ENCODE measurements around the gene PPTC7.
"Not testable (repeated sequence)": the region's sequence is repeated elsewhere in the genome, so short reads cannot be mapped to it uniquely, and the experiment has no call there.

Gene PPTC7

GRCh38 chr12:110540048-110540447 is 43.1 kb downstream of the PPTC7 start:
- peaks cover 3% of the 10 kb centered on the region; the same call in 1 of the 2 replicates for H3K4me1 ChIP-seq (ENCODE audit: insufficient read depth, low read length)
- no peaks in the 10 kb centered on the region for H3K9me3 ChIP-seq (ENCODE audit: control insufficient read depth, insufficient read depth, low read length)
- H3K9ac ChIP-seq (ENCODE audit: low read depth, low read length), result no peak overlapping the region
- peaks cover 14% of the 10 kb centered on the region; the same call in 1 of the 2 replicates for H3K36me3 ChIP-seq (ENCODE audit: insufficient read depth, low read length)

GRCh38 chr12:110538869-110539622 is 44.1 kb downstream of the PPTC7 start:
- Histone ChIP-seq H3K9me3 (ENCODE audit: control insufficient read depth, insufficient read depth, low read length) (no peaks in the 10 kb centered on the region), H3K9ac (ENCODE audit: low read depth, low read length) (no peak overlapping the region), H3K36me3 (ENCODE audit: insufficient read depth, low read length) (peaks cover 14% of the 10 kb centered on the region; the same call in 1 of the 2 replicates), H3K4me1 (ENCODE audit: insufficient read depth, low read length) (peaks cover 3% of the 10 kb centered on the region; the same call in 1 of the 2 replicates)

- Histone ChIP-seq H3K36me3 (ENCODE audit: insufficient read depth, low read length) (peaks cover 14% of the 10 kb centered on the region; the same call in 1 of the 2 replicates), H3K4me1 (ENCODE audit: insufficient read depth, low read length) (peaks cover 6% of the 10 kb centered on the region; the same call in 1 of the 2 replicates), H3K9ac (ENCODE audit: low read depth, low read length) (no peak overlapping the region), H3K9me3 (ENCODE audit: control insufficient read depth, insufficient read depth, low read length) (no peaks in the 10 kb centered on the region)
These were observed 45.3 kb downstream of the PPTC7 start for GRCh38 chr12:110537605-110538409.

- Histone ChIP-seq H3K36me3 (ENCODE audit: insufficient read depth, low read length) (peaks cover 14% of the 10 kb centered on the region; the same call in 1 of the 2 replicates), H3K9me3 (ENCODE audit: control insufficient read depth, insufficient read depth, low read length) (no peaks in the 10 kb centered on the region), H3K9ac (ENCODE audit: low read depth, low read length) (no peak overlapping the region)
These were observed 46.1 kb downstream of the PPTC7 start for GRCh38 chr12:110536834-110537604.

GRCh38 chr12:110534811-110535210 is 48.3 kb downstream of the PPTC7 start:
- Histone ChIP-seq H3K36me3 (ENCODE audit: insufficient read depth, low read length) (peaks cover 14% of the 10 kb centered on the region; the same call in 1 of the 2 replicates), H3K4me1 (ENCODE audit: insufficient read depth, low read length) (peaks cover 6% of the 10 kb centered on the region; the same call in 1 of the 2 replicates), H3K9ac (ENCODE audit: low read depth, low read length) (no peak overlapping the region), H3K9me3 (ENCODE audit: control insufficient read depth, insufficient read depth, low read length) (no peaks in the 10 kb centered on the region)

More at GRCh38 chr12:110536834-110537604, 46.1 kb downstream of the PPTC7 start:
- H3K4me1 ChIP-seq (ENCODE audit: insufficient read depth, low read length), result peaks cover 6% of the 10 kb centered on the region; the same call in 1 of the 2 replicates

GRCh38 chr12:110533607-110534006 is 49.5 kb downstream of the PPTC7 start:
- Histone ChIP-seq H3K36me3 (ENCODE audit: insufficient read depth, low read length) (peaks cover 8% of the 10 kb centered on the region; the same call in 1 of the 2 replicates), H3K4me1 (ENCODE audit: insufficient read depth, low read length) (0 out of 2 replicates have a peak, but pooled peaks cover 3% of the 10 kb centered on the region), H3K9me3 (ENCODE audit: control insufficient read depth, insufficient read depth, low read length) (no peaks in the 10 kb centered on the region), H3K9ac (ENCODE audit: low read depth, low read length) (no peak overlapping the region)

GRCh38 chr12:110532644-110533043 is 50.5 kb downstream of the PPTC7 start:
- Histone ChIP-seq H3K9ac (ENCODE audit: low read depth, low read length) (no peak overlapping the region), H3K9me3 (ENCODE audit: control insufficient read depth, insufficient read depth, low read length) (no peaks in the 10 kb centered on the region), H3K36me3 (ENCODE audit: insufficient read depth, low read length) (peaks cover 4% of the 10 kb centered on the region; the same call in 1 of the 2 replicates), H3K4me1 (ENCODE audit: insufficient read depth, low read length) (0 out of 2 replicates have a peak, but pooled peaks cover 3% of the 10 kb centered on the region)

- Histone ChIP-seq H3K9me3 (ENCODE audit: control insufficient read depth, insufficient read depth, low read length) (no peaks in the 10 kb centered on the region), H3K4me1 (ENCODE audit: insufficient read depth, low read length) (0 out of 2 replicates have a peak, but pooled peaks cover 3% of the 10 kb centered on the region), H3K9ac (ENCODE audit: low read depth, low read length) (no peak overlapping the region), H3K36me3 (ENCODE audit: insufficient read depth, low read length) (peaks cover 3% of the 10 kb centered on the region; the same call in 1 of the 2 replicates)
These were observed 51.3 kb downstream of the PPTC7 start for GRCh38 chr12:110531741-110532333.

GRCh38 chr12:110530511-110530910 is 52.6 kb downstream of the PPTC7 start:
- Histone ChIP-seq H3K4me1 (ENCODE audit: insufficient read depth, low read length) (0 out of 2 replicates have a peak, but pooled peaks cover 3% of the 10 kb centered on the region), H3K9me3 (ENCODE audit: control insufficient read depth, insufficient read depth, low read length) (no peaks in the 10 kb centered on the region), H3K9ac (ENCODE audit: low read depth, low read length) (no peak overlapping the region), H3K36me3 (ENCODE audit: insufficient read depth, low read length) (no peaks in the 10 kb centered on the region)

GRCh38 chr12:110528277-110528839 is 54.8 kb downstream of the PPTC7 start:
- Histone ChIP-seq H3K4me1 (ENCODE audit: insufficient read depth, low read length) (no peaks in the 10 kb centered on the region), H3K36me3 (ENCODE audit: insufficient read depth, low read length) (no peaks in the 10 kb centered on the region), H3K9me3 (ENCODE audit: control insufficient read depth, insufficient read depth, low read length) (no peaks in the 10 kb centered on the region), H3K9ac (ENCODE audit: low read depth, low read length) (no peak overlapping the region)

GRCh38 chr12:110520876-110521712 is 62.0 kb downstream of the PPTC7 start:
- H3K9me3 ChIP-seq (ENCODE audit: control insufficient read depth, insufficient read depth, low read length); H3K36me3 ChIP-seq (ENCODE audit: insufficient read depth, low read length); H3K9ac ChIP-seq (ENCODE audit: low read depth, low read length); H3K4me1 ChIP-seq (ENCODE audit: insufficient read depth, low read length): not testable (repeated sequence)

- not testable (repeated sequence) for H3K9me3 ChIP-seq (ENCODE audit: control insufficient read depth, insufficient read depth, low read length); H3K36me3 ChIP-seq (ENCODE audit: insufficient read depth, low read length); H3K9ac ChIP-seq (ENCODE audit: low read depth, low read length); H3K4me1 ChIP-seq (ENCODE audit: insufficient read depth, low read length)
These were observed 65.1 kb downstream of the PPTC7 start for GRCh38 chr12:110518014-110518413.

- Histone ChIP-seq H3K4me1 (ENCODE audit: insufficient read depth, low read length) (no peaks in the 10 kb centered on the region), H3K9me3 (ENCODE audit: control insufficient read depth, insufficient read depth, low read length) (no peaks in the 10 kb centered on the region), H3K9ac (ENCODE audit: low read depth, low read length) (no peak overlapping the region), H3K36me3 (ENCODE audit: insufficient read depth, low read length) (no peaks in the 10 kb centered on the region)
These were observed 66.1 kb downstream of the PPTC7 start for GRCh38 chr12:110516995-110517394.

All from ES-I3 (cell line).